Heart left ventricle (tissue), 16 donors: ENCODE results near the gene CRACR2A. TPM values are rescaled to one million over a fixed set of nuclear protein-coding genes. Genes with fewer than 3 reads are reported as not detected.

Experiments used
- ATAC-seq, 4 donors: fragments of 200-7000 bp; cut with Tn5 transposase; one replicate each; pipeline ENCODE4 v1.9.1; 2020 to 2022; ENCODE audit warnings: moderate library complexity in 4 of 4, mild to moderate bottlenecking in 3 of 4, moderate number of reproducible peaks in 1 of 4
- DNase-seq, 5 donors: peaks; one replicate each; pipeline ENCODE4 v3.0.0-alpha.2; 2020
- H3K27ac ChIP-seq, 12 donors: fragments of 200-600 bp; sonication (generic) in 4 of 12; one replicate each; pipeline versions ENCODE4 v1.5.0 to v1.8.0; 2016 to 2022; ENCODE audit warnings: mild to moderate bottlenecking in 2 of 12
- H3K27me3 ChIP-seq, 9 donors: fragments of 200-600 bp; sonication (generic) in 2 of 9; one replicate each; pipeline versions ENCODE4 v1.5.1 to v1.8.0; 2016 to 2022; ENCODE audit warnings: mild to moderate bottlenecking in 3 of 9
- H3K36me3 ChIP-seq, 9 donors: fragments of 200-600 bp; sonication (generic) in 2 of 9; one replicate each; pipeline versions ENCODE4 v1.5.0 to v1.8.0; 2018 to 2022; ENCODE audit warnings: mild to moderate bottlenecking in 2 of 9
- H3K4me1 ChIP-seq, 12 donors: fragments of 200-600 bp; sonication (generic) in 4 of 12; one replicate each; pipeline versions ENCODE4 v1.5.0 to v1.8.0; 2016 to 2022; ENCODE audit warnings: mild to moderate bottlenecking in 3 of 12
- H3K4me3 ChIP-seq, 12 donors: fragments of 200-600 bp; sonication (generic) in 4 of 12; one replicate each; pipeline versions ENCODE4 v1.5.0 to v1.8.0; 2017 to 2022; ENCODE audit warnings: mild to moderate bottlenecking in 9 of 12, moderate library complexity in 4 of 12
- H3K9me3 ChIP-seq, 12 donors: fragments of 200-600 bp; sonication (generic) in 4 of 12; one replicate each; pipeline versions ENCODE4 v1.5.0 to v1.8.0; 2016 to 2022; ENCODE audit warnings: mild to moderate bottlenecking in 1 of 12
- POLR2A ChIP-seq, 2 donors: fragments of 450-650 bp; IDR thresholded peaks; one replicate each; pipeline ENCODE4 v1.6.1; 2017; ENCODE audit warnings: antibody characterized with exemption in 2 of 2, mild to moderate bottlenecking in 2 of 2, moderate library complexity in 2 of 2
- WGBS, 4 donors: extraction: QIAGEN DNeasy Blood & Tissue Kit in 2 of 4; methylation state at CpG; one replicate each; pipeline versions ENCODE4 v1.1.5 to v1.1.7; 2013 to 2018; 5-methylcytosine and 5-hydroxymethylcytosine counted together
- intact Hi-C, 10 donors: fragments of 100-400 bp; cut with DNase I; formaldehyde crosslinking; loops; one replicate each; pipeline versions ENCODE4 v1.11.1 to v1.14.2; 2022
- polyA plus RNA-seq, 2 donors: library from polyadenylated mRNA; stranded (reverse); fragments of 200-250 nt; gene quantifications; one replicate each; pipeline ENCODE4 v1.2.3, GENCODE V29; 2013
- total RNA-seq, 9 donors: library from RNA; depleted of rRNA in 2 of 9; stranded (reverse); fragments of >200 nt in 2 of 9; fragmentation: NEBNext Ultra II Directional in 3 of 9; extraction: Animal tissue kit (Norgen Biotek cat#: 25700) in 3 of 9; gene quantifications; one replicate each; pipeline versions ENCODE4 v1.1.0 to v1.2.4, GENCODE V29; 2016 to 2023
- TF ChIP-seq, protein P1 (sequence below), 12 donors: fragments of 200-600 bp; sonication (generic) in 4 of 12; IDR thresholded peaks; one replicate each; pipeline versions ENCODE4 v1.5.0 to v1.8.0; 2018 to 2022; ENCODE audit warnings: antibody characterized with exemption in 12 of 12, mild to moderate bottlenecking in 5 of 12
- donor health status: ischemic (EF 13 %, LVEDD 7.1; RV severe dilation, severe dysfunction).
- donor health status: healthy with polysubstance abuse.
- donor health status: DM: no; HTN: yes; CAD: no.
- donor health status: DM: no; HTN: no; CAD: no.
- donor health status: ischemic (EF 25% LVEDD 6.9; RV normal size, moderate dysfunction).
- donor health status: ischemic (EF 25% LVEDD 5.7; RV mildly dilated, moderate dysfunction).
- donor health status: healthy.
- donor health status: DM: yes; HTN: yes; CAD: no.
- donor health status: ischemic (EF 35%, LVEDD 5.7; RV mildly dilated, moderate dysfunction).
- donor health status: nonischemic (EF 11% LVEDD 7.7; RV severe dilation, severe dysfunction).
- donor health status: DM: yes; HTN: yes; CAD: no.
- donor health status: PGD.
- donor health status: ischemic (EF 29% LVEDD 5.4; RV normal size, mild dysfunction).
- donor health status: nonischemic (EF 23%, LVEDD 6.1; RV moderate dilation, normal function).

The CRACR2A gene
- total and polyA plus RNA-seq, 11 donors = 1.0 to 14.1 (median 4.7) TPM

DNA sequence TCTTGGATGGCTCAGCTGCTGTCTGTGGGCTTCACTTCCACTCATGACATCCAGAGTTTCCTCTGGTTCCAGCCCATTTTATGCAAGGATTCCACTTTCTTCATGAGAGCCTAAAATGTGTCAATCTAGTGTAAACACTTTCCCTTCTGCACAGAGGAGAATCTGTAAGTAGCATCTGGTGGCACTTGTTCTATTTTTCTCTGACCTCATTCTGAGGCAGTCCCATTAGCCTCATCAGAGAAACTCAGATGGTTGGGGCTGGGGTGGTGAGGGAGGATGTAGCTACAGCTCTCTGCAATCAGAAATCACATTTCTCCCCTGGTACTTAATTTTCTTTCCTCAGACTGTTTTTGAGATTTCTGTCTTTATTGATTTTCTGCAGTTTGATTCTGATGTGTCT, 180.3 kb downstream of the CRACR2A start:
- H3K27me3 ChIP-seq = peaks cover 0 to 4% (median 0%) of the 10 kb centered on the region in 9 donors
- H3K4me3 ChIP-seq = no peak overlapping the region
- TF ChIP-seq POLR2A (IDR thresholded peaks at IDR 0.05) = no peak
- TF ChIP-seq, protein P1, sequence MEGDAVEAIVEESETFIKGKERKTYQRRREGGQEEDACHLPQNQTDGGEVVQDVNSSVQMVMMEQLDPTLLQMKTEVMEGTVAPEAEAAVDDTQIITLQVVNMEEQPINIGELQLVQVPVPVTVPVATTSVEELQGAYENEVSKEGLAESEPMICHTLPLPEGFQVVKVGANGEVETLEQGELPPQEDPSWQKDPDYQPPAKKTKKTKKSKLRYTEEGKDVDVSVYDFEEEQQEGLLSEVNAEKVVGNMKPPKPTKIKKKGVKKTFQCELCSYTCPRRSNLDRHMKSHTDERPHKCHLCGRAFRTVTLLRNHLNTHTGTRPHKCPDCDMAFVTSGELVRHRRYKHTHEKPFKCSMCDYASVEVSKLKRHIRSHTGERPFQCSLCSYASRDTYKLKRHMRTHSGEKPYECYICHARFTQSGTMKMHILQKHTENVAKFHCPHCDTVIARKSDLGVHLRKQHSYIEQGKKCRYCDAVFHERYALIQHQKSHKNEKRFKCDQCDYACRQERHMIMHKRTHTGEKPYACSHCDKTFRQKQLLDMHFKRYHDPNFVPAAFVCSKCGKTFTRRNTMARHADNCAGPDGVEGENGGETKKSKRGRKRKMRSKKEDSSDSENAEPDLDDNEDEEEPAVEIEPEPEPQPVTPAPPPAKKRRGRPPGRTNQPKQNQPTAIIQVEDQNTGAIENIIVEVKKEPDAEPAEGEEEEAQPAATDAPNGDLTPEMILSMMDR (IDR thresholded peaks at IDR 0.05) = no peak
- intact Hi-C loops = no loop called here
- no peak overlapping the region for H3K27ac ChIP-seq
- H3K9me3 ChIP-seq = no peaks in the 10 kb centered on the region
- no peaks in the 10 kb centered on the region for H3K4me1 ChIP-seq
- ATAC-seq (no peak), DNase-seq (no peak)
- H3K36me3 ChIP-seq = no peaks in the 10 kb centered on the region

DNA sequence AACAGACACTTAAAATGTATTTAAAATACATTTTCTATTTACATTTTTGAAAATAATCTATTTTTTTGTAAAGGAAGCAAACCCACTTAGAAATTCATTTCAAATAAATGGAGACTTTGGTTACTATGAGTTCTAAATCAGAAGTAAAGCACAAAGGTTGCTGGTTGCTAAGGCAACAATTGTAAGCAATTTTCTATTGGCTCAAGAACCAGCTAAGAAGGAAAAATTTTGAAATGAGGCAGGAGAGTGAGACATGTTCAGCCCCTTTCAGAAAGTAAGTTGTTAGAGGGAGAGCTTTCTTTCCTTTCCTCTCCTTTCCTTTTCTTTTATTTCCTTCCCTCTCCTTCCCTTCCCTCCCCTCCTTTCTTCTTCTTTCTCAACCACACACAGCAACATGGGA, 181.2 kb downstream of the CRACR2A start:
- intact Hi-C loops = no loop called here
- H3K36me3 ChIP-seq = no peaks in the 10 kb centered on the region
- H3K27ac ChIP-seq = no peak overlapping the region
- H3K27me3 ChIP-seq = peaks cover 0 to 4% (median 0%) of the 10 kb centered on the region in 9 donors
- ATAC-seq (no peak), DNase-seq (no peak)
- no peaks in the 10 kb centered on the region for H3K9me3 ChIP-seq
- H3K4me1 ChIP-seq = no peaks in the 10 kb centered on the region
- TF ChIP-seq, protein P1 (IDR thresholded peaks at IDR 0.05) = no peak
- TF ChIP-seq POLR2A (IDR thresholded peaks at IDR 0.05) = no peak
- no peak overlapping the region for H3K4me3 ChIP-seq

DNA sequence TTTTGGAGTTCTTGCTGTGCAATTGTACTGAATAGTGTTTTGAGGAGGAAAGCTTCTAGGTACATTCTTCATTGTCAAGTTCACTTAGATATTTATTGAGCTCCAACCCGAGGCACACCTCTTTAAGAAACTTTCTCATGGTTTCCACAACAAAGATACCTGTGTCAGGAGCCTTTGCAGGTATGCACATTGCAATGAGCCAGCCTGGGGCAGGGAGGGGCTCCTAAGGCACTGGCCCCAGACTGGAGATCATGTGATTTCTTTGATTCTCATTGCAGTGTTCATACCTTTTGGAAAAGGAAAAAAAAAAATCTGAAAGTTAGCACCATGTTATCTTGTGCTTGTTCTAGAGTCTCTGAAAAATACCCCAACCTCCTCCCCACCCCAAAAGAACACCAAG, 181.6 kb downstream of the CRACR2A start:
- ATAC-seq (no peak), DNase-seq (no peak)
- intact Hi-C loops = no loop called here
- H3K27me3 ChIP-seq = peaks cover 0 to 4% (median 0%) of the 10 kb centered on the region in 9 donors
- no peaks in the 10 kb centered on the region for H3K36me3 ChIP-seq
- no peak overlapping the region for H3K4me3 ChIP-seq
- no peaks in the 10 kb centered on the region for H3K9me3 ChIP-seq
- TF ChIP-seq POLR2A (IDR thresholded peaks at IDR 0.05) = no peak
- TF ChIP-seq, protein P1 (IDR thresholded peaks at IDR 0.05) = no peak
- no peaks in the 10 kb centered on the region for H3K4me1 ChIP-seq
- WGBS, 4 donors = 47 to 75% (median 62%) methylated on average over 1 of the region's 1 CpG
- no peak overlapping the region for H3K27ac ChIP-seq

DNA sequence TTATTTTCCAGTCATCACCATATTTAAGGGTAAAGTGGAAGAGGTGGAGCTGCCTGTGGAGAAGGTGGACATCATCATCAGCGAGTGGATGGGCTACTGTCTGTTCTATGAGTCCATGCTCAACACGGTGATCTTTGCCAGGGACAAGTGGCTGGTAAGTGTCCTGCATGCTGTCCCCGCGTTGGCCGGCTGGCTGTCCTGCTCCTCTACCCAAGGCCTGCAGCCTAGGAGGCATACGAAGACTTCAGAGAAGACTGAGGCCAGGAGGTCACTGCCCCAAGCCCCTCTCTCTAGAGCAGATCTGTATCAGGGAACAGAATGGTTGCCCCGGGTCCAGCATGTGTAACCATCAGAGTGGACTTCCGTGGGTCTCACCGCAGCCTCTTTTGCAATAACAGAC, 184.2 kb downstream of the CRACR2A start:
- Histone ChIP-seq H3K27ac (no peak overlapping the region), H3K9me3 (no peaks in the 10 kb centered on the region), H3K36me3 (no peaks in the 10 kb centered on the region), H3K4me3 (no peak overlapping the region), H3K4me1 (no peaks in the 10 kb centered on the region), H3K27me3 (no peaks in the 10 kb centered on the region)
- intact Hi-C loops = no loop called here
- ATAC-seq (no peak), DNase-seq (no peak)
- 90 to 96% (median 94%) methylated on average over 9 of the region's 9 CpGs for WGBS, 4 donors
- no peak for TF ChIP-seq POLR2A (IDR thresholded peaks at IDR 0.05)
- TF ChIP-seq, protein P1 (IDR thresholded peaks at IDR 0.05) = no peak
